Chondrocyte (in vitro differentiated cells): Measurements from ENCODE around the gene KRT3. TPM values are rescaled to one million over a fixed set of nuclear protein-coding genes. Genes with fewer than 3 reads are reported as not detected.

ENCODE experiments used
- DNase-seq: peaks from one replicate; pipeline ENCODE4 v3.0.0; 2021; ENCODE audit warnings: mixed read lengths, low spot score
- H3K27ac Mint-ChIP-seq: one replicate; pipeline ENCODE4 v1.8.0; 2021; ENCODE audit warnings: mild to moderate bottlenecking, moderate library complexity, mixed read lengths; ENCODE audit not compliant: unreplicated experiment
- H3K27me3 Mint-ChIP-seq: 2 replicates; pipeline ENCODE4 v1.8.0; 2021; ENCODE audit warnings: low read depth, mixed read lengths
- H3K36me3 Mint-ChIP-seq: 2 replicates; pipeline ENCODE4 v1.8.0; 2021; ENCODE audit warnings: low read depth, mixed read lengths
- H3K4me1 Mint-ChIP-seq: 2 replicates; pipeline ENCODE4 v1.8.0; 2021; ENCODE audit warnings: low read depth, mild to moderate bottlenecking, mixed read lengths
- H3K4me3 Mint-ChIP-seq: one replicate; pipeline ENCODE4 v1.8.0; 2021; ENCODE audit warnings: mild to moderate bottlenecking, moderate library complexity, mixed read lengths; ENCODE audit not compliant: unreplicated experiment
- H3K9me3 Mint-ChIP-seq: 2 replicates; pipeline ENCODE4 v1.8.0; 2021; ENCODE audit warnings: low read depth, mixed read lengths
- CTCF ChIP-seq: fragments of 200-600 bp; sonication (generic); IDR thresholded peaks from 2 replicates; pipeline ENCODE4 v1.5.0; 2021; ENCODE audit warnings: antibody characterized with exemption, mild to moderate bottlenecking, moderate library complexity
- total RNA-seq: library from RNA; stranded (reverse); gene quantifications from 3 replicates; pipeline ENCODE4 v1.2.1, GENCODE V29; 2021

KRT3 gene
- total RNA-seq, 1 donor from 2014 or later = not detected

- peaks cover 69% of the 10 kb centered on the region for H3K27me3 Mint-ChIP-seq
- no peaks in the 10 kb centered on the region for H3K36me3 Mint-ChIP-seq
- H3K4me1 Mint-ChIP-seq = no peaks in the 10 kb centered on the region
- no peak overlapping the region for H3K4me3 Mint-ChIP-seq
- H3K9me3 Mint-ChIP-seq = no peaks in the 10 kb centered on the region
- H3K27ac Mint-ChIP-seq = no peak overlapping the region
- DNase-seq = no peak
- TF ChIP-seq CTCF = no peak
Measured at GRCh38 chr12:52778833-52779232, 17.1 kb downstream of the KRT3 start.

- no peak overlapping the region for H3K4me3 Mint-ChIP-seq
- no peak overlapping the region for H3K27ac Mint-ChIP-seq
- no peak for TF ChIP-seq CTCF
- peaks cover 72% of the 10 kb centered on the region for H3K27me3 Mint-ChIP-seq
- H3K9me3 Mint-ChIP-seq = no peaks in the 10 kb centered on the region
- H3K36me3 Mint-ChIP-seq = no peaks in the 10 kb centered on the region
- no peak for DNase-seq
- H3K4me1 Mint-ChIP-seq = no peaks in the 10 kb centered on the region
Measured at GRCh38 chr12:52777566-52777965, 18.4 kb downstream of the KRT3 start.

GRCh38 chr12:52776913-52777395 is 19.0 kb downstream of the KRT3 start, which contains the start of gene KRT76:
TSS of gene KRT76 (minus strand) at chr12:52777345. CDS start at chr12:52777291, 54 bp downstream.
- Mint-ChIP-seq H3K27me3 (peaks cover 73% of the 10 kb centered on the region), H3K4me3 (no peak within 1 kb of the TSS), H3K36me3 (no peaks in the 10 kb centered on the region), H3K27ac (no peak within 1 kb of the TSS), H3K9me3 (no peaks in the 10 kb centered on the region), H3K4me1 (no peaks in the 10 kb centered on the region)
- DNase-seq = no peak
- TF ChIP-seq CTCF = no peak

- no peaks in the 10 kb centered on the region for H3K36me3 Mint-ChIP-seq
- H3K27ac Mint-ChIP-seq = no peak overlapping the region
- H3K9me3 Mint-ChIP-seq = no peaks in the 10 kb centered on the region
- peaks cover 68% of the 10 kb centered on the region for H3K27me3 Mint-ChIP-seq
- DNase-seq = no peak
- no peaks in the 10 kb centered on the region for H3K4me1 Mint-ChIP-seq
- no peak overlapping the region for H3K4me3 Mint-ChIP-seq
- no peak for TF ChIP-seq CTCF
Measured at GRCh38 chr12:52776435-52776834, 19.5 kb downstream of the KRT3 start.

GRCh38 chr12:52774629-52775250 is 21.2 kb downstream of the KRT3 start:
- Mint-ChIP-seq H3K27ac (no peak overlapping the region), H3K9me3 (no peaks in the 10 kb centered on the region), H3K36me3 (no peaks in the 10 kb centered on the region), H3K27me3 (peaks cover 66% of the 10 kb centered on the region), H3K4me1 (no peaks in the 10 kb centered on the region), H3K4me3 (no peak overlapping the region)
- DNase-seq = no peak
- no peak for TF ChIP-seq CTCF
